Activated T-cell treated with anti-CD3 and anti-CD28 coated beads, Interleukin-2, amount 50 U/mL, for 48 hours (primary cell): ENCODE measurements around the gene RHOXF2.
"Not testable (repeated sequence)": the region's sequence is repeated elsewhere in the genome, so short reads cannot be mapped to it uniquely, and the experiment has no call there.

Source experiments
- DNase-seq, 2 experiments: peaks; one replicate each; pipeline ENCODE4 v3.0.0-alpha.2; 2020

Gene RHOXF2

GRCh38 chrX:120158313-120158712 lies at the start of gene RHOXF2:
Gene RHOXF2 (plus strand): TSS chrX:120158613. CDS start chrX:120158751, 138 bp downstream.
- DNase-seq = not testable (repeated sequence)

DNA sequence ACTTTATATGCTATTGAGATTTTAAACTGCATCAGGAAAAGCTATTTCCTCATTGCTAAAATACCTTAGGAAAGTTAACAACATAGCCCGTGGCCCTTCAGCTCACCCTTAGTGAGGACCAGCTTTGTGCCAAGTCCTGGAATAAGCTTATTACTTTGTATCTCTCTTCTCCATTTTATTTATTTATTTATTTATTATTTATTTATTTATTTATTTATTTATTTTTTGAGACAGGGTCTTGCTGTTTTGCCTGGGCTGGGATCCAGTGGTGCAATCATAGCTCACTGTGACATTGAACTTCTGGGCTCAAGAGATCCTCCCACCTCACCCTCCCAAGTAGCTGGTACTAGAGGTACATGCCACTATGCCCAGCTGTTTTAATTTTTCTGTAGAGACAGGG lies 49.0 kb upstream of the RHOXF2 start:
- DNase-seq = no peak

- no peak for DNase-seq
Observed at GRCh38 chrX:120111611-120112010, 46.8 kb upstream of the RHOXF2 start.

GRCh38 chrX:120115438-120115963 lies 42.9 kb upstream of the RHOXF2 start, which contains the start of gene RHOXF1:
Gene RHOXF1 (minus strand): TSS chrX:120115913. CDS start chrX:120115862, 51 bp downstream.
- DNase-seq = no peak

GRCh38 chrX:120120223-120120622 lies 38.2 kb upstream of the RHOXF2 start:
- no peak for DNase-seq

GRCh38 chrX:120125444-120125843 lies 33.0 kb upstream of the RHOXF2 start:
- no peak for DNase-seq

GRCh38 chrX:120128306-120128846 lies 30.0 kb upstream of the RHOXF2 start:
- not testable (repeated sequence) for DNase-seq

DNA sequence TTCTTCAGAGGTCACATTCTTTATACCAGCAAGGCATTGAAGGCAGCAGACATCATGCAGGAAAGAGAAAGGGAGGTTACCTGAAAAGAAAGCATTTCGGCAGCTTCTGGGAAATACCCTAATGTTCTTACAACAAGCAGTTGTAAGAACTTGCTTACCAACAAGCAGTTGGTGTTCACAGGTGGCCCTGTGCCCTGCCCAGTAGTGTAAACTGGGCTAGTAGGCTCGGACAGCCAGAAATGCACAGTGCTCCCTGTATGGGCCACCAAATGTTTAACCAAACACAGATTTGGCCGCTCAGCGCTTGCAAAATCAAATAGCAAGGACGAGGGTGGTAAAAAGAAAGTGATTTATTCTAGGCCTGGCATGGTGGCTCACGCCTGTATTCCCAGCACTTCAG lies 22.3 kb upstream of the RHOXF2 start:
- no peak for DNase-seq

GRCh38 chrX:120136840-120137239 lies 21.6 kb upstream of the RHOXF2 start:
- DNase-seq = no peak

GRCh38 chrX:120137439-120137838 lies 21.0 kb upstream of the RHOXF2 start:
- DNase-seq = no peak

DNA sequence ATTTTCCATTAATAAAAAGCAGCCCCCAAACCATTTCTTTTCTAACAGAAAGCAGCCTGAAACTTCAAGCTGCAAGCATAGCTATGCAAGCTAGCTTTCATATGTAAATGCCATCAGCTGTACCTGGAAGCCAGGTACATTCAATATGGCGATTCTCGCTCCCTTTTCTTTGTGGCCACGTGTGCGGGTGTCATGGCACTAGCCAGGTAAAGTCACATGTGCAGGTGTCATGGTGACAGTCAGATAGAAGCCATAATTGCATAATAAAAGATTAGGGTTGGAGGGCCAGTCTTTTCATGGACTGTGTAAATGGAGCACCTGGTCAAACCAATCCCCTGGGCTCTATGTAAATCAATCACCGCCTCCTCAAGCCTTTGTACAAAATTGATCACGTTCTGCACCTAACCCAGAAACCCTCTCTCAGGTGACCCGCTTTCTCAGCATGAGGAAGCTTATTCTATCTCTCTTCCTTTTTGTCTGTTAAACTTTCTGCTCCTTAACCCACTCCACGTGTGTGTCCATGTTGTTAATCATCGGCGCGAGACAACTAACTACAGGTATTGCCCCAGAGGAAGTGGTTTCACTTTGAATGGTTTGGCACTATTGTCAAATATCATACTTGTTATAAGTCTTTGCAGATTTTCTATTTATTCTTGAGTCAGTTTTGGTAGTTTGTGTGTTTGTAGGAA lies 18.0 kb upstream of the RHOXF2 start:
- DNase-seq = no peak

DNA sequence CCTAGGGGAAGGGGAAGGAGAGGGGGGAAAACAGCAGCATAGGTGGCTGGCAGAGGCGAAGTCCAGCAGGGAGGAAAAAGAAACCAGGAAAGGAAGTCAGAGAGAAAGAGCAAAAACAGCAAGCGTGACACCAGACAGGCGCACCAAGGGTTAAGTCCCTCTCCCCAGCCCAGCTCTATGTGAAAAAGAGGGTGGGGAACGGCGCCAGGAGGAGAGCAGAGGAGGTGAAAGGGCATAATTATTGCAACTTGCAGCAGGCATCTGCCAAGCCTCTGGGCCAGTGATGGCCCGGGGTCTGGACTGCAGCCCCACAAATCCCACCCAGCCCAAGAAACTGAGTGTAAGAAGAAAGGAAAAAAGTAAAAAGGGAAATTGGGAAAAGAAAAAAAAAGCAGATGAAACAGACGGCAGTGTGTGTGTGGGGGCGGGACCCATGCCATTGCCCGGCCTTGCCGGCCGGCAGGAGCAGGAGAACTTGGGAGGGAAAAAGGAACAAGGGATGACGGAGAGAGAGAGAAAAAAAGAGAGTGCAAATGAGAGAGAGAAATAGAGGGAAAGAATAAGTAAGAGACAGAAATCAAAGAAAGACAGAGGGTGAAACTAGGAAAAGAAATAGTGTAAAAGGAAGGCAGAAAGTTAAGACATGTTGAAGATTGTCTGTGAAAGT lies 14.1 kb upstream of the RHOXF2 start:
- no peak for DNase-seq

GRCh38 chrX:120145295-120145925 lies 13.0 kb upstream of the RHOXF2 start:
- no peak for DNase-seq

- not testable (repeated sequence) for DNase-seq
Observed at GRCh38 chrX:120146323-120146722, 12.1 kb upstream of the RHOXF2 start.

GRCh38 chrX:120147537-120147936 lies 10.9 kb upstream of the RHOXF2 start:
- no peak for DNase-seq

- DNase-seq = not testable (repeated sequence)
Observed at GRCh38 chrX:120150109-120150744, 8.2 kb upstream of the RHOXF2 start.

DNA sequence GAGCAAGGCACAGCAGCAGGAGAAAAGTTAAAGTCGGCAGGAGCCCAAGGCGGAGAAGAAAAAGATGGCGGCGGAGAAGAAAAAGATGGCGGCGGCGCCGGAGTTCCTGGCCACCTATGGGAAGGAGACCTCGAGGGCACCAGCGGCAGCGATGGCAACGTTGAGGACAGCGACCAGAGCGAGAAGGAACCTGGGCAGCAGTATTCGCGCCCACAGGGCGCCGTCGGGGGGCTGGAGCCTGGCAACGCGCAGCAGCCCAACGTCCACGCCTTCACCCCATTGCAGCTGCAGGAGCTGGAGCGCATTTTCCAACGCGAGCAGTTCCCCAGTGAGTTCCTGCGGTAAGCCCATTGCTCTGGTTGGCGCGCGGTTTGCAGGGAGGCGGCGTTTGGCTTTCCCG lies 673 bp downstream of the RHOXF2 start:
- not testable (repeated sequence) for DNase-seq

DNA sequence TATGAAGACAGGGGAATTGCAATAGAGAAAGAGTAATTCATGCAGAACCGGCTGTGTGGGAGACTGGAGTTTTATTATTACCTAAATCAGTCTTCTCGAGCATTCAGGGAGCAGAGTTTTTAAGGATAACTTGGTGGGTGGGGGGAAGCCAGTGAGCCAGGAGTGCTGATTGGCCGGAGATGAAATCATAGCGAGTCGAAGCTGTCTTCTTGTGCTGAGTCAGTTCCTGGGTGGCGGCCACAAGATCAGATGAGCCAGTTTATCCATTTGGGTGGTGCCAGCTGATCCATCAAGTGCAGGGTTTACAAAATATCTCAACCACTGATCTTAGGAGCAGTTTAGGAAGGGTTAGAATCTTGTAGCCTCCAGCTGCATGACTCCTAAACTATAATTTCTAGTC lies 34.8 kb downstream of the RHOXF2 start:
- not testable (repeated sequence) for DNase-seq

GRCh38 chrX:120193720-120194119 lies 35.3 kb downstream of the RHOXF2 start:
- not testable (repeated sequence) for DNase-seq

DNA sequence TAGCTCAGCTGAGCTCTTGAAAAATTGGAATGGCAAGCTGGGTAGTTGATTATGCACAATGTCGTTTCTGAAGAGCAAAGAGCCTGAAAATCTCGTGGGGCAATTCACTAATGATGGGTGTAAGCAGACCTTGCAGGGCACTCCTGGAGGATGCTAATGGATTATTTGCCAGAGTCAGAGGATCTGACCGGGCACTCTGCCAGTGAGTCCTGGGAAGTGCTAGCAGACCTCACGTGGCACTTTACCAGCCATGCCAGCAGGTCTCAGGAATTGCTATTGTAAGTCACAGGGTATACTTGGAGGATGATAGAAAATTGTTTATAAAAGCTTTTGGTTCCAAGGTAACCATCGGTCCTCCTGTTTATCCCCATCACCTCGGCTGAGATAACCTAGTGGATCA lies 37.4 kb downstream of the RHOXF2 start:
- DNase-seq = not testable (repeated sequence)

GRCh38 chrX:120196626-120197283 lies 38.3 kb downstream of the RHOXF2 start:
- DNase-seq = not testable (repeated sequence)

GRCh38 chrX:120200851-120201250 lies 42.4 kb downstream of the RHOXF2 start:
- no peak for DNase-seq
